WTC11 (cell line): Measurements from ENCODE around the gene PGGT1B. TPM values are rescaled to one million over a fixed set of nuclear protein-coding genes. Genes with fewer than 3 reads are reported as not detected.

Experiments
- ATAC-seq: fragments of 200-7000 bp; cut with Tn5 transposase; 2 replicates; pipeline ENCODE4 v1.10.0; 2021; ENCODE audit warnings: mild to moderate bottlenecking, moderate library complexity
- CTCF ChIA-PET: fragments of 300-600 bp; sonication (Branson Sonifier 250); formaldehyde crosslinking; loops from one replicate; lab custom pipeline; 2021; ENCODE audit warnings: antibody characterized with exemption; lab: Charles Lee
- POLR2A ChIA-PET: fragments of 350-600 bp; sonication (Branson Sonifier 250); formaldehyde crosslinking; loops from one replicate; lab custom pipeline; 2021; ENCODE audit warnings: antibody characterized with exemption; lab: Charles Lee
- DNase-seq: peaks from one replicate; pipeline ENCODE4 v3.0.0; 2021; ENCODE audit warnings: low spot score
- H3K27ac Mint-ChIP-seq: 2 replicates; pipeline ENCODE4 v1.8.0; 2021; ENCODE audit warnings: mixed read lengths
- H3K27me3 Mint-ChIP-seq: 2 replicates; pipeline ENCODE4 v1.8.0; 2021; ENCODE audit warnings: low read depth, mild to moderate bottlenecking, moderate library complexity, mixed read lengths
- H3K36me3 Mint-ChIP-seq: 2 replicates; pipeline ENCODE4 v1.8.0; 2021; ENCODE audit warnings: mixed read lengths
- H3K4me1 Mint-ChIP-seq: 2 replicates; pipeline ENCODE4 v1.8.0; 2022; ENCODE audit warnings: mixed read lengths
- H3K4me3 Mint-ChIP-seq: 2 replicates; pipeline ENCODE4 v1.8.0; 2021; ENCODE audit warnings: mild to moderate bottlenecking, moderate library complexity, mixed read lengths
- H3K9me3 Mint-ChIP-seq: 2 replicates; pipeline ENCODE4 v1.8.0; 2021; ENCODE audit warnings: mixed read lengths
- CBFB ChIP-seq: sonication (generic); formaldehyde crosslinking; IDR thresholded peaks from 2 replicates; pipeline ENCODE4 v1.8.1; 2022; ENCODE audit warnings: mild to moderate bottlenecking, low read depth, missing genetic modification reagents
- CREB1 ChIP-seq: sonication (generic); formaldehyde crosslinking; IDR thresholded peaks from 2 replicates; pipeline ENCODE4 v1.8.0; 2023; ENCODE audit warnings: mild to moderate bottlenecking, missing genetic modification reagents
- IRF2 ChIP-seq: sonication (generic); formaldehyde crosslinking; IDR thresholded peaks from 2 replicates; pipeline ENCODE4 v1.8.0; 2022; ENCODE audit warnings: low read depth, missing genetic modification reagents, borderline replicate concordance
- SP1 ChIP-seq: sonication (generic); formaldehyde crosslinking; conservative IDR thresholded peaks from 2 replicates; pipeline ENCODE4 v1.8.1; 2022; ENCODE audit warnings: missing genetic modification reagents
- TEAD1 ChIP-seq: sonication (generic); formaldehyde crosslinking; IDR thresholded peaks from 2 replicates; pipeline ENCODE4 v1.8.0; 2022; ENCODE audit warnings: mild to moderate bottlenecking, missing genetic modification reagents
- ZNF121 ChIP-seq: sonication (generic); formaldehyde crosslinking; IDR thresholded peaks from 2 replicates; pipeline ENCODE4 v1.8.0; 2023; ENCODE audit warnings: missing genetic modification reagents
- total RNA-seq: library from RNA; stranded (reverse); gene quantifications from 3 replicates; pipeline ENCODE4 v1.2.3, GENCODE V29; 2021
- TF ChIP-seq, protein P1 (sequence below): fragments of 250-450 bp; sonication (Bioruptor Pico); IDR thresholded peaks from 2 replicates; pipeline ENCODE4 v1.9.0; 2021; ENCODE audit warnings: mild to moderate bottlenecking
- TF ChIP-seq, protein P2 (sequence below): sonication (generic); formaldehyde crosslinking; IDR thresholded peaks from 2 replicates; pipeline ENCODE4 v1.8.1; 2022; ENCODE audit warnings: low read depth, mild to moderate bottlenecking, moderate library complexity, missing genetic modification reagents, borderline replicate concordance
- TF ChIP-seq, protein P3 (sequence below): sonication (generic); formaldehyde crosslinking; IDR thresholded peaks from 2 replicates; pipeline ENCODE4 v1.8.1; 2022; ENCODE audit warnings: mild to moderate bottlenecking, moderate library complexity, missing genetic modification reagents
- TF ChIP-seq, protein P4 (sequence below): sonication (generic); formaldehyde crosslinking; IDR thresholded peaks from 2 replicates; pipeline ENCODE4 v1.8.0; 2022; ENCODE audit warnings: missing genetic modification reagents
- TF ChIP-seq, protein P5 (sequence below): sonication (generic); formaldehyde crosslinking; IDR thresholded peaks from 2 replicates; pipeline ENCODE4 v1.8.1; 2022; ENCODE audit warnings: mild to moderate bottlenecking, missing genetic modification reagents, moderate library complexity, borderline replicate concordance
- TF ChIP-seq, protein P6 (sequence below): sonication (generic); formaldehyde crosslinking; IDR thresholded peaks from 2 replicates; pipeline ENCODE4 v1.8.0; 2023; ENCODE audit warnings: missing genetic modification reagents, mild to moderate bottlenecking, borderline replicate concordance

PGGT1B gene
- total RNA-seq, 1 experiment from 2014 or later = 43.0 TPM

DNA sequence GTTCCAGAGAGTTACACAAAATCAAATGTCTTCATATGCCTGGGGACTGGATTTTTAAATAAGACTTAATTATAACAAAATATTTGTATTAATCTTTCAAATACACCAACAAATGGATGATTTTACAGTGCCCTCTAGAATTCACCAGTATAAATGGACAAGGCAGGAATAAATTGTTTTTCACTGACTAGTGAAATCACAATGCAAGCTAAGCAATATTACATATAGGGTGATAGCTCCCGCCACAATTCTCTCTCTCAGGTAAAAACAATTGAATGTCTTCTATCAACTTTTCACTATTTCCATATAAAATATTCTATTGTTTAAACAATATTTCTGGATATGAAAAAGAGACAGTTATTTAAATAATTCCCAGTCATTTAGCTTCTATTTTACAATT, 41.8 kb upstream of the PGGT1B start (continued):
- TF ChIP-seq, protein P1, sequence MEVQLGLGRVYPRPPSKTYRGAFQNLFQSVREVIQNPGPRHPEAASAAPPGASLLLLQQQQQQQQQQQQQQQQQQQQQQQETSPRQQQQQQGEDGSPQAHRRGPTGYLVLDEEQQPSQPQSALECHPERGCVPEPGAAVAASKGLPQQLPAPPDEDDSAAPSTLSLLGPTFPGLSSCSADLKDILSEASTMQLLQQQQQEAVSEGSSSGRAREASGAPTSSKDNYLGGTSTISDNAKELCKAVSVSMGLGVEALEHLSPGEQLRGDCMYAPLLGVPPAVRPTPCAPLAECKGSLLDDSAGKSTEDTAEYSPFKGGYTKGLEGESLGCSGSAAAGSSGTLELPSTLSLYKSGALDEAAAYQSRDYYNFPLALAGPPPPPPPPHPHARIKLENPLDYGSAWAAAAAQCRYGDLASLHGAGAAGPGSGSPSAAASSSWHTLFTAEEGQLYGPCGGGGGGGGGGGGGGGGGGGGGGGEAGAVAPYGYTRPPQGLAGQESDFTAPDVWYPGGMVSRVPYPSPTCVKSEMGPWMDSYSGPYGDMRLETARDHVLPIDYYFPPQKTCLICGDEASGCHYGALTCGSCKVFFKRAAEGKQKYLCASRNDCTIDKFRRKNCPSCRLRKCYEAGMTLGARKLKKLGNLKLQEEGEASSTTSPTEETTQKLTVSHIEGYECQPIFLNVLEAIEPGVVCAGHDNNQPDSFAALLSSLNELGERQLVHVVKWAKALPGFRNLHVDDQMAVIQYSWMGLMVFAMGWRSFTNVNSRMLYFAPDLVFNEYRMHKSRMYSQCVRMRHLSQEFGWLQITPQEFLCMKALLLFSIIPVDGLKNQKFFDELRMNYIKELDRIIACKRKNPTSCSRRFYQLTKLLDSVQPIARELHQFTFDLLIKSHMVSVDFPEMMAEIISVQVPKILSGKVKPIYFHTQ = no peak

DNA sequence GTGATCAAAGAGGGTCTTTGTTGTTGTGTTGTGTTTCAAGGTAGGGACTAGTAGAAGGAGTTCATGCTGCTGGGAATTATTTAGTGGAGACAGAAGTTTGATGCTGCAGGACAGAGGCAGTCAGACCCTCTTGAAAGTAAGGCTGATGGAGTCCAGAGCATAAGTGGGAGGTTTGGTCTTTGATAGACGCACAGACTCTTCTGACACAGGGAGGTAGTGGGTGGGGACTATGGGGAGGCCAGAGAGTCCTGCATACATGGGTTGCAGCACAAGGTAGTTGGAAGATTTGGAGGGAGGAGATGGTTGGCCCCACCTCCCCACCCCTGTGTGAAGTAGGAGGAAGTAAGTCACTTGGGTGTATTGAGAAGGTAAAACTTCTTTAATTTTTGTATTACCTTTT, 36.1 kb upstream of the PGGT1B start:
- Mint-ChIP-seq H3K27me3 (peaks cover 5% of the 10 kb centered on the region), H3K4me1 (peaks cover 12% of the 10 kb centered on the region), H3K36me3 (no peaks in the 10 kb centered on the region), H3K4me3 (no peak overlapping the region), H3K27ac (no peak overlapping the region), H3K9me3 (peaks cover 3% of the 10 kb centered on the region; the same call in 1 of the 2 replicates)
- DNase-seq (no peak), ATAC-seq (no peak)
- POLR2A ChIA-PET = no interaction called here
- CTCF ChIA-PET = no interaction called here
- TF ChIP-seq, protein P1 = no peak
- TF ChIP-seq, protein P2, sequence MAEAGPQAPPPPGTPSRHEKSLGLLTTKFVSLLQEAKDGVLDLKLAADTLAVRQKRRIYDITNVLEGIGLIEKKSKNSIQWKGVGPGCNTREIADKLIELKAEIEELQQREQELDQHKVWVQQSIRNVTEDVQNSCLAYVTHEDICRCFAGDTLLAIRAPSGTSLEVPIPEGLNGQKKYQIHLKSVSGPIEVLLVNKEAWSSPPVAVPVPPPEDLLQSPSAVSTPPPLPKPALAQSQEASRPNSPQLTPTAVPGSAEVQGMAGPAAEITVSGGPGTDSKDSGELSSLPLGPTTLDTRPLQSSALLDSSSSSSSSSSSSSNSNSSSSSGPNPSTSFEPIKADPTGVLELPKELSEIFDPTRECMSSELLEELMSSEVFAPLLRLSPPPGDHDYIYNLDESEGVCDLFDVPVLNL (CRISPR knock-in tag) = no peak
- TF ChIP-seq TEAD1 (CRISPR knock-in tag) (no peak), ZNF121 (CRISPR knock-in tag) (no peak), CREB1 (CRISPR knock-in tag) (no peak), SP1 (CRISPR knock-in tag) (no peak)
- TF ChIP-seq, protein P3, sequence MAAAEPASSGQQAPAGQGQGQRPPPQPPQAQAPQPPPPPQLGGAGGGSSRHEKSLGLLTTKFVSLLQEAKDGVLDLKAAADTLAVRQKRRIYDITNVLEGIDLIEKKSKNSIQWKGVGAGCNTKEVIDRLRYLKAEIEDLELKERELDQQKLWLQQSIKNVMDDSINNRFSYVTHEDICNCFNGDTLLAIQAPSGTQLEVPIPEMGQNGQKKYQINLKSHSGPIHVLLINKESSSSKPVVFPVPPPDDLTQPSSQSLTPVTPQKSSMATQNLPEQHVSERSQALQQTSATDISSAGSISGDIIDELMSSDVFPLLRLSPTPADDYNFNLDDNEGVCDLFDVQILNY (CRISPR knock-in tag) = no peak
- TF ChIP-seq, protein P4, sequence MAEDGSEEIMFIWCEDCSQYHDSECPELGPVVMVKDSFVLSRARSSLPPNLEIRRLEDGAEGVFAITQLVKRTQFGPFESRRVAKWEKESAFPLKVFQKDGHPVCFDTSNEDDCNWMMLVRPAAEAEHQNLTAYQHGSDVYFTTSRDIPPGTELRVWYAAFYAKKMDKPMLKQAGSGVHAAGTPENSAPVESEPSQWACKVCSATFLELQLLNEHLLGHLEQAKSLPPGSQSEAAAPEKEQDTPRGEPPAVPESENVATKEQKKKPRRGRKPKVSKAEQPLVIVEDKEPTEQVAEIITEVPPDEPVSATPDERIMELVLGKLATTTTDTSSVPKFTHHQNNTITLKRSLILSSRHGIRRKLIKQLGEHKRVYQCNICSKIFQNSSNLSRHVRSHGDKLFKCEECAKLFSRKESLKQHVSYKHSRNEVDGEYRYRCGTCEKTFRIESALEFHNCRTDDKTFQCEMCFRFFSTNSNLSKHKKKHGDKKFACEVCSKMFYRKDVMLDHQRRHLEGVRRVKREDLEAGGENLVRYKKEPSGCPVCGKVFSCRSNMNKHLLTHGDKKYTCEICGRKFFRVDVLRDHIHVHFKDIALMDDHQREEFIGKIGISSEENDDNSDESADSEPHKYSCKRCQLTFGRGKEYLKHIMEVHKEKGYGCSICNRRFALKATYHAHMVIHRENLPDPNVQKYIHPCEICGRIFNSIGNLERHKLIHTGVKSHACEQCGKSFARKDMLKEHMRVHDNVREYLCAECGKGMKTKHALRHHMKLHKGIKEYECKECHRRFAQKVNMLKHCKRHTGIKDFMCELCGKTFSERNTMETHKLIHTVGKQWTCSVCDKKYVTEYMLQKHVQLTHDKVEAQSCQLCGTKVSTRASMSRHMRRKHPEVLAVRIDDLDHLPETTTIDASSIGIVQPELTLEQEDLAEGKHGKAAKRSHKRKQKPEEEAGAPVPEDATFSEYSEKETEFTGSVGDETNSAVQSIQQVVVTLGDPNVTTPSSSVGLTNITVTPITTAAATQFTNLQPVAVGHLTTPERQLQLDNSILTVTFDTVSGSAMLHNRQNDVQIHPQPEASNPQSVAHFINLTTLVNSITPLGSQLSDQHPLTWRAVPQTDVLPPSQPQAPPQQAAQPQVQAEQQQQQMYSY (CRISPR knock-in tag) = no peak
- TF ChIP-seq, protein P5, sequence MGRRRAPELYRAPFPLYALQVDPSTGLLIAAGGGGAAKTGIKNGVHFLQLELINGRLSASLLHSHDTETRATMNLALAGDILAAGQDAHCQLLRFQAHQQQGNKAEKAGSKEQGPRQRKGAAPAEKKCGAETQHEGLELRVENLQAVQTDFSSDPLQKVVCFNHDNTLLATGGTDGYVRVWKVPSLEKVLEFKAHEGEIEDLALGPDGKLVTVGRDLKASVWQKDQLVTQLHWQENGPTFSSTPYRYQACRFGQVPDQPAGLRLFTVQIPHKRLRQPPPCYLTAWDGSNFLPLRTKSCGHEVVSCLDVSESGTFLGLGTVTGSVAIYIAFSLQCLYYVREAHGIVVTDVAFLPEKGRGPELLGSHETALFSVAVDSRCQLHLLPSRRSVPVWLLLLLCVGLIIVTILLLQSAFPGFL (CRISPR knock-in tag) = no peak

DNA sequence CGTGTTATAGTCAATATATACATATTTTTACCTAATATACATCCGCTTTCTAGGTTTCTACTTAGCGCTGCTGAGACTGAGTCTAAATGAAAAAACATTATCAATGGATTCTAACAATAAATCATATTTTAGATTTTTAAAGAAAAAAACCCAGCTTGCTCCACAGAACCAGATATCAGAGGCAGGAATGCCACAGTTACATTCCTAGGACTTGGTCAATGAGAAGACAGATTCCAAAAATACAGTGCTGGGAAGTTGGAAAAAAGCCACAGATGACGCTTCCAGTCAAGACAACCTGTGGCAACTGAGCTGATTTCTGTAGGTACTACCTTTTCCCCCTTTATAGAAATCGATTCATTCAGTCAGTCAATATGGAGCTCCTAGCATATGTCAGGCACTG, 34.4 kb upstream of the PGGT1B start:
- DNase-seq = no peak
- Mint-ChIP-seq H3K36me3 (peaks cover 8% of the 10 kb centered on the region), H3K4me3 (no peak overlapping the region), H3K4me1 (peaks cover 16% of the 10 kb centered on the region), H3K27ac (no peak overlapping the region), H3K9me3 (peaks cover 11% of the 10 kb centered on the region), H3K27me3 (peaks cover 5% of the 10 kb centered on the region)
- ChIA-PET POLR2A (interaction anchor here (0.6 to 3.1 kb wide), 4 partner anchors 73 to 328 kb away, joined by 3 to 17 read pairs (median 3); partner anchors contain the start of gene FEM1C), CTCF (interaction anchor here (1.3 kb wide), 1 partner anchor 199 kb away, joined by 5 read pairs; no protein-coding TSS in a partner anchor)
- ATAC-seq = no peak
- TF ChIP-seq IRF2 (CRISPR knock-in tag) = no peak
- TF ChIP-seq, protein P5 (CRISPR knock-in tag) = no peak
- TF ChIP-seq, protein P6, sequence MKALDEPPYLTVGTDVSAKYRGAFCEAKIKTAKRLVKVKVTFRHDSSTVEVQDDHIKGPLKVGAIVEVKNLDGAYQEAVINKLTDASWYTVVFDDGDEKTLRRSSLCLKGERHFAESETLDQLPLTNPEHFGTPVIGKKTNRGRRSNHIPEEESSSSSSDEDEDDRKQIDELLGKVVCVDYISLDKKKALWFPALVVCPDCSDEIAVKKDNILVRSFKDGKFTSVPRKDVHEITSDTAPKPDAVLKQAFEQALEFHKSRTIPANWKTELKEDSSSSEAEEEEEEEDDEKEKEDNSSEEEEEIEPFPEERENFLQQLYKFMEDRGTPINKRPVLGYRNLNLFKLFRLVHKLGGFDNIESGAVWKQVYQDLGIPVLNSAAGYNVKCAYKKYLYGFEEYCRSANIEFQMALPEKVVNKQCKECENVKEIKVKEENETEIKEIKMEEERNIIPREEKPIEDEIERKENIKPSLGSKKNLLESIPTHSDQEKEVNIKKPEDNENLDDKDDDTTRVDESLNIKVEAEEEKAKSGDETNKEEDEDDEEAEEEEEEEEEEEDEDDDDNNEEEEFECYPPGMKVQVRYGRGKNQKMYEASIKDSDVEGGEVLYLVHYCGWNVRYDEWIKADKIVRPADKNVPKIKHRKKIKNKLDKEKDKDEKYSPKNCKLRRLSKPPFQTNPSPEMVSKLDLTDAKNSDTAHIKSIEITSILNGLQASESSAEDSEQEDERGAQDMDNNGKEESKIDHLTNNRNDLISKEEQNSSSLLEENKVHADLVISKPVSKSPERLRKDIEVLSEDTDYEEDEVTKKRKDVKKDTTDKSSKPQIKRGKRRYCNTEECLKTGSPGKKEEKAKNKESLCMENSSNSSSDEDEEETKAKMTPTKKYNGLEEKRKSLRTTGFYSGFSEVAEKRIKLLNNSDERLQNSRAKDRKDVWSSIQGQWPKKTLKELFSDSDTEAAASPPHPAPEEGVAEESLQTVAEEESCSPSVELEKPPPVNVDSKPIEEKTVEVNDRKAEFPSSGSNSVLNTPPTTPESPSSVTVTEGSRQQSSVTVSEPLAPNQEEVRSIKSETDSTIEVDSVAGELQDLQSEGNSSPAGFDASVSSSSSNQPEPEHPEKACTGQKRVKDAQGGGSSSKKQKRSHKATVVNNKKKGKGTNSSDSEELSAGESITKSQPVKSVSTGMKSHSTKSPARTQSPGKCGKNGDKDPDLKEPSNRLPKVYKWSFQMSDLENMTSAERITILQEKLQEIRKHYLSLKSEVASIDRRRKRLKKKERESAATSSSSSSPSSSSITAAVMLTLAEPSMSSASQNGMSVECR = no peak
- TF ChIP-seq CBFB = no peak
